ENCODE results near the gene MAPK12.

MAPK12 gene

GRCh38 chr22:50236731-50237409 lies 24.6 kb downstream of the MAPK12 start:
- DNase-seq (ENCODE audit: low spot score) = no peak

GRCh38 chr22:50233223-50233622 lies 28.3 kb downstream of the MAPK12 start:
- Histone ChIP-seq H3K27me3 (ENCODE audit: insufficient read depth, poor library complexity, severe bottlenecking) (no peaks in the 10 kb centered on the region), H3K27ac (ENCODE audit: poor library complexity, severe bottlenecking) (no peak overlapping the region), H3K4me1 (ENCODE audit: insufficient read depth, poor library complexity, severe bottlenecking) (no peaks in the 10 kb centered on the region), H3K9me3 (ENCODE audit: severe bottlenecking) (no peaks in the 10 kb centered on the region), H3K4me3 (ENCODE audit: severe bottlenecking) (no peak overlapping the region), H3K36me3 (ENCODE audit: low read depth) (peaks cover 7% of the 10 kb centered on the region)
- DNase-seq (ENCODE audit: low spot score) = no peak
- ATAC-seq (ENCODE audit: low read depth) = no peak
- TF ChIP-seq CTCF (IDR thresholded peaks at IDR 0.05; ENCODE audit: poor library complexity, severe bottlenecking) = no peak

More at GRCh38 chr22:50236731-50237409, 24.6 kb downstream of the MAPK12 start:
- Histone ChIP-seq H3K4me1 (ENCODE audit: insufficient read depth, poor library complexity, severe bottlenecking) (peaks cover 8% of the 10 kb centered on the region), H3K36me3 (ENCODE audit: low read depth) (peaks cover 30% of the 10 kb centered on the region), H3K4me3 (ENCODE audit: severe bottlenecking) (no peak overlapping the region), H3K9me3 (ENCODE audit: severe bottlenecking) (no peaks in the 10 kb centered on the region), H3K27me3 (ENCODE audit: insufficient read depth, poor library complexity, severe bottlenecking) (no peaks in the 10 kb centered on the region), H3K27ac (ENCODE audit: poor library complexity, severe bottlenecking) (no peak overlapping the region)
- no peak for ATAC-seq (ENCODE audit: low read depth)
- TF ChIP-seq CTCF (IDR thresholded peaks at IDR 0.05; ENCODE audit: poor library complexity, severe bottlenecking) = peak; percentile 44

- H3K27ac ChIP-seq (ENCODE audit: poor library complexity, severe bottlenecking) = no peak overlapping the region
- H3K27me3 ChIP-seq (ENCODE audit: insufficient read depth, poor library complexity, severe bottlenecking) = no peaks in the 10 kb centered on the region
- DNase-seq (ENCODE audit: low spot score) = no peak
- no peak overlapping the region for H3K4me3 ChIP-seq (ENCODE audit: severe bottlenecking)
- TF ChIP-seq CTCF (IDR thresholded peaks at IDR 0.05; ENCODE audit: poor library complexity, severe bottlenecking) = no peak
- no peaks in the 10 kb centered on the region for H3K4me1 ChIP-seq (ENCODE audit: insufficient read depth, poor library complexity, severe bottlenecking)
- ATAC-seq (ENCODE audit: low read depth) = no peak
- H3K36me3 ChIP-seq (ENCODE audit: low read depth) = peaks cover 1% of the 10 kb centered on the region
- no peaks in the 10 kb centered on the region for H3K9me3 ChIP-seq (ENCODE audit: severe bottlenecking)
Observed at GRCh38 chr22:50232481-50233151, 28.9 kb downstream of the MAPK12 start.

- no peak for TF ChIP-seq CTCF (IDR thresholded peaks at IDR 0.05; ENCODE audit: poor library complexity, severe bottlenecking)
Observed at GRCh38 chr22:50229370-50229769, 32.1 kb downstream of the MAPK12 start.

GRCh38 chr22:50228366-50228765 lies 33.1 kb downstream of the MAPK12 start:
- Histone ChIP-seq H3K4me1 (ENCODE audit: insufficient read depth, poor library complexity, severe bottlenecking) (no peaks in the 10 kb centered on the region), H3K27ac (ENCODE audit: poor library complexity, severe bottlenecking) (no peak overlapping the region), H3K9me3 (ENCODE audit: severe bottlenecking) (no peaks in the 10 kb centered on the region), H3K36me3 (ENCODE audit: low read depth) (peaks cover 15% of the 10 kb centered on the region), H3K4me3 (ENCODE audit: severe bottlenecking) (no peak overlapping the region), H3K27me3 (ENCODE audit: insufficient read depth, poor library complexity, severe bottlenecking) (no peaks in the 10 kb centered on the region)
- ATAC-seq (ENCODE audit: low read depth) (no peak), DNase-seq (ENCODE audit: low spot score) (no peak)
- TF ChIP-seq CTCF (IDR thresholded peaks at IDR 0.05; ENCODE audit: poor library complexity, severe bottlenecking) = no peak

More at GRCh38 chr22:50229370-50229769, 32.1 kb downstream of the MAPK12 start:
- DNase-seq (ENCODE audit: low spot score) (no peak), ATAC-seq (ENCODE audit: low read depth) (no peak)
- H3K4me3 ChIP-seq (ENCODE audit: severe bottlenecking) = no peak overlapping the region
- H3K36me3 ChIP-seq (ENCODE audit: low read depth) = peaks cover 10% of the 10 kb centered on the region
- H3K4me1 ChIP-seq (ENCODE audit: insufficient read depth, poor library complexity, severe bottlenecking) = no peaks in the 10 kb centered on the region
- H3K27ac ChIP-seq (ENCODE audit: poor library complexity, severe bottlenecking) = no peak overlapping the region
- no peaks in the 10 kb centered on the region for H3K9me3 ChIP-seq (ENCODE audit: severe bottlenecking)
- H3K27me3 ChIP-seq (ENCODE audit: insufficient read depth, poor library complexity, severe bottlenecking) = no peaks in the 10 kb centered on the region
